Right atrium auricular region (tissue), 2 donors: ENCODE data around the gene RB1. TPM values are rescaled to one million over a fixed set of nuclear protein-coding genes. Genes with fewer than 3 reads are reported as not detected.

ENCODE experiments used
- DNase-seq: peaks from one replicate; pipeline ENCODE4 v3.0.0-alpha.2; 2019; ENCODE audit warnings: low spot score
- H3K27ac ChIP-seq, 2 donors: fragments of 200-600 bp; sonication (generic); 1 replicate in 1 of 2; 2 replicates in 1 of 2; pipeline ENCODE4 v1.5.1; 2016 to 2019
- H3K27me3 ChIP-seq, 2 donors: fragments of 200-600 bp; sonication (generic); one replicate each; pipeline versions ENCODE4 v1.5.1 to v1.6.0; 2017 to 2019
- H3K36me3 ChIP-seq: fragments of 200-600 bp; sonication (generic); one replicate; pipeline ENCODE4 v1.5.1; 2016
- H3K4me1 ChIP-seq, 2 donors: fragments of 200-600 bp; sonication (generic); one replicate each; pipeline versions ENCODE4 v1.5.1 to v1.6.0; 2017 to 2019
- H3K4me3 ChIP-seq, 2 donors: fragments of 200-600 bp; sonication (generic); 1 replicate in 1 of 2; 2 replicates in 1 of 2; pipeline ENCODE4 v1.5.1; 2017 to 2019; ENCODE audit warnings: mild to moderate bottlenecking in 1 of 2, moderate library complexity in 1 of 2
- H3K9me3 ChIP-seq, 2 donors: fragments of 200-600 bp; sonication (generic); one replicate each; pipeline ENCODE4 v1.5.1; 2019
- CTCF ChIP-seq, 2 donors: fragments of 200-600 bp; sonication (generic); IDR thresholded peaks; one replicate each; pipeline ENCODE4 v1.5.1; 2019; ENCODE audit warnings: antibody characterized with exemption in 2 of 2
- total RNA-seq, 2 donors: library from RNA; depleted of rRNA; stranded (reverse); fragments of >200 nt; gene quantifications; one replicate each; pipeline ENCODE4 v1.1.0, GENCODE V29; 2016

RB1 gene
- total RNA-seq, 2 donors from 2014 or later = 24.3 to 27.1 TPM

GRCh38 chr13:48492470-48493065 is 189.0 kb downstream of the RB1 start:
- peak overlapping the region; percentile 22 to 44 for H3K4me3 ChIP-seq
- H3K27ac ChIP-seq = peak overlapping the region; percentile 69 to 70
- no peak for TF ChIP-seq CTCF (IDR thresholded peaks at IDR 0.05)

GRCh38 chr13:48493066-48493765 is 189.7 kb downstream of the RB1 start:
- peaks cover 0 to 16% of the 10 kb centered on the region in 2 donors for H3K4me1 ChIP-seq
- no peaks in the 10 kb centered on the region for H3K36me3 ChIP-seq
- no peak for DNase-seq
- peak overlapping the region in 1 of 2 donors; percentile 44 for H3K4me3 ChIP-seq
- TF ChIP-seq CTCF (IDR thresholded peaks at IDR 0.05) = no peak
- H3K27ac ChIP-seq = peak overlapping the region; percentile 69 to 70
- H3K9me3 ChIP-seq = no peaks in the 10 kb centered on the region
- H3K27me3 ChIP-seq = no peaks in the 10 kb centered on the region

More at GRCh38 chr13:48492470-48493065, 189.0 kb downstream of the RB1 start:
- DNase-seq = peak; percentile 85
- Histone ChIP-seq H3K27me3 (no peaks in the 10 kb centered on the region), H3K4me1 (peaks cover 0 to 16% of the 10 kb centered on the region in 2 donors), H3K9me3 (no peaks in the 10 kb centered on the region), H3K36me3 (peaks cover 4% of the 10 kb centered on the region)

- Histone ChIP-seq H3K27me3 (no peaks in the 10 kb centered on the region), H3K9me3 (no peaks in the 10 kb centered on the region), H3K4me1 (peaks cover 0 to 16% of the 10 kb centered on the region in 2 donors), H3K4me3 (no peak overlapping the region), H3K27ac (peak overlapping the region in 1 of 2 donors; percentile 70), H3K36me3 (no peaks in the 10 kb centered on the region)
- DNase-seq = no peak
- no peak for TF ChIP-seq CTCF (IDR thresholded peaks at IDR 0.05)
Measured at GRCh38 chr13:48493851-48494250, 190.3 kb downstream of the RB1 start.

- DNase-seq = no peak
- no peak overlapping the region for H3K4me3 ChIP-seq
- no peak overlapping the region for H3K27ac ChIP-seq
- H3K36me3 ChIP-seq = no peaks in the 10 kb centered on the region
- no peaks in the 10 kb centered on the region for H3K9me3 ChIP-seq
- no peaks in the 10 kb centered on the region for H3K27me3 ChIP-seq
- peaks cover 0 to 16% of the 10 kb centered on the region in 2 donors for H3K4me1 ChIP-seq
- no peak for TF ChIP-seq CTCF (IDR thresholded peaks at IDR 0.05)
Measured at GRCh38 chr13:48494874-48495273, 191.3 kb downstream of the RB1 start.

- Histone ChIP-seq H3K4me1 (peaks cover 0 to 8% of the 10 kb centered on the region in 2 donors), H3K9me3 (no peaks in the 10 kb centered on the region), H3K27me3 (no peaks in the 10 kb centered on the region), H3K4me3 (no peak overlapping the region), H3K27ac (no peak overlapping the region), H3K36me3 (no peaks in the 10 kb centered on the region)
- TF ChIP-seq CTCF (IDR thresholded peaks at IDR 0.05) = no peak
- no peak for DNase-seq
Measured at GRCh38 chr13:48496271-48497161, 193.0 kb downstream of the RB1 start.
